GM19240 (cell line): ENCODE results near the gene OPCML.

Source experiments
- DNase-seq: peaks from one replicate; pipeline ENCODE4 v3.0.0; 2011; ENCODE audit warnings: low spot score; ENCODE audit not compliant: insufficient read length

Gene OPCML

GRCh38 chr11:133541021-133541719, 8.9 kb upstream of the OPCML start:
- DNase-seq, result no peak

- DNase-seq, result no peak
These were observed 3.9 kb upstream of the OPCML start for GRCh38 chr11:133536198-133536597.

DNA sequence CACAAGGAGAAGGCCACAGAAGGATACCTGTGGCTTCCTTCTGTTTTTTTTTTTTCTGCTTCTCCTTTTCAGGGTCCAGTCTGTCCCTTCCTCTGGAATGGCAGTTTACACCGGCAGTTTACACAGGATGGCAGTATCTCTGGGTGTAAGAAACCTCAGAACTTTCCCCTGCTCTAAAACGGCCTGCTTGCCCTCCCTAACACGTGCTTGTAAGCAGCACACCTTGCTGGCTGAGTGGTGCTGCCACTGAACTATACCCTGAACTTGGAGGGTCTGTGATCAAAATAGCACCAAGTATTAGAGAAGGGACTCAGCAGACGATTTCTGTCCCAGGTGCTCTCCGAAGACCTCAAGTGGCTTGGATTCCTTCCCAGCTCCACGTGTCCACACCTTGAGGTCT, 904 bp upstream of the OPCML start:
- no peak for DNase-seq

DNA sequence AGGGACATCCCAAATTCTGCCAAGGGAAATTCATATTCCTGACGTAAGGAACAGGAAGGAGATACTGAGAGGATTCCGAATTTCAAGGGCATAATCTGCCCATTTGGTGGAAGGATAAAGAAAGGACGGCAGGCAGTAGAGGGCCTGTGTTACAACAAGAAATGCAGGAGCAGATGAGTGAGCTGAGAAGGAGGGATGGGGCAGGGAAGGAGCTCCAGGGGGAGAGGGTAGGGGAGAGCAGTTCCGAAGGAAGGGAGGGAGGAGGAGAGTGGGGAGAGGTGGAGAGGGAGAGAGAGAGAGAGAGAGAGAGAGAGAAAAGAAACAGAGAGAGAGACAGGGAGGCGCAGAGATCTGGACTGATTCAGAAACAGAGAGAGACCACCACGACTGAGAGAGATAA, 843 bp downstream of the OPCML start:
- no peak for DNase-seq

- no peak for DNase-seq
These were observed 1.8 kb downstream of the OPCML start for GRCh38 chr11:133530501-133530835.

- no peak for DNase-seq
These were observed 2.3 kb downstream of the OPCML start for GRCh38 chr11:133529807-133530500.

GRCh38 chr11:133526790-133527189, 5.5 kb downstream of the OPCML start:
- no peak for DNase-seq

DNA sequence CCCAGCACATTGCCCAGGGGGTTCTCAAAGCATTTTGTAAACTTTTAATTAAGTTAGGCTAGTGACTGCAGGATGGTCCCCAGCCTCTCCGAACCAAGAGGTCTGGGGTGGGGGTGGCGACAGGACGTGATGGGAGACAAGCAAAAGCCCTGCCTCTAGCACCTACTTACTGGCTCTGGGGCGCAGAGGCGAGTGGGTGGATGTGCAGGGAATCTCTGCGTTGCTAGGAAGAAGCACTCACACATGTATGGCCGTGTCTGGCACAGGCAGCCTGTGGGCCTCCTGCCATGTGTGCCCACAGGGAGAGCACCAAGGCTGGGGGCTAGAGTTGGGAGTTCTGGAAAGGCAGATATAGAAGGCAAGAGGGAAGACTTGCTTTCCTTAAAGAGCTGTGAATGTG, 6.3 kb downstream of the OPCML start:
- no peak for DNase-seq

- DNase-seq, result no peak
These were observed 7.8 kb downstream of the OPCML start for GRCh38 chr11:133524488-133524887.

DNA sequence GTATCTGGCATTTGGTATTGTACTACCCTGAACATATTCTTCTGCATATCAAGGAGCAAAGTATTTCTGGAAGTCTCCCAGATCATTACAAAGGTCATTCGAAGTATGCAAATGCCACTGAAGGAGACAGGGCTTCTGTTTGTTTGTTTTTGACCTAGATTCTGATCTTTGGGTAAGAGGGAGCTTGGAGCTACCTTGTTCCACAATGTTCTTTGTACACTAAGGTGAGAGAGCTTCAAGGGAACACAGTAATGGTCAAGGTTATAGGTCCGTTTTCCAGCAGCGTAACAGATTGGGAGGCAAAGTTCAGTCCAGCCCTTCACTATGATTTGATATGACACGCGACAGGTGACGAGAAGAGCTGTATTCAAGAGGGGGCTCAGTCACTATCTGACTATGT, 10.0 kb downstream of the OPCML start:
- no peak for DNase-seq

- DNase-seq, result no peak
These were observed 10.8 kb downstream of the OPCML start for GRCh38 chr11:133521502-133521901.

GRCh38 chr11:133520707-133521106, 11.6 kb downstream of the OPCML start:
- no peak for DNase-seq

DNA sequence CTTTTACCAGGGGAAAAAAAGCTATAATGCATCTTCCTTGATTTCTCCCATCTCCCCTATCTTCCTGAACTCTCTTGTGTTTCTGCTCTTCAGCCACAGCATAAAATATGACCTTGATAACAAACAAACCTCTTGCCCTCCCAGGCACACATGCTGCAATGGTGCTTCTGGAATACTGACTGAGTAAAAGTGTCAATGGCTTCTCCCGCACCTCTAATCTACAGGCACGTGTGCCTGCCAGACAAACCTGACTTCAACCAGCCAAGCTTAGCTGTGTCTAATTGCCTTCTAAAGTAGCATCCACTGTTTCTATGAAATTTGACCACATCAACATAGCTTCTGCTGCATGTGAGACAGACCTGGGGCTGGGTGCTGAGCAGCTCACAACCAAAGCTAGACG, 12.7 kb downstream of the OPCML start:
- DNase-seq, result no peak

- no peak for DNase-seq
These were observed 13.5 kb downstream of the OPCML start for GRCh38 chr11:133518702-133519264.

DNA sequence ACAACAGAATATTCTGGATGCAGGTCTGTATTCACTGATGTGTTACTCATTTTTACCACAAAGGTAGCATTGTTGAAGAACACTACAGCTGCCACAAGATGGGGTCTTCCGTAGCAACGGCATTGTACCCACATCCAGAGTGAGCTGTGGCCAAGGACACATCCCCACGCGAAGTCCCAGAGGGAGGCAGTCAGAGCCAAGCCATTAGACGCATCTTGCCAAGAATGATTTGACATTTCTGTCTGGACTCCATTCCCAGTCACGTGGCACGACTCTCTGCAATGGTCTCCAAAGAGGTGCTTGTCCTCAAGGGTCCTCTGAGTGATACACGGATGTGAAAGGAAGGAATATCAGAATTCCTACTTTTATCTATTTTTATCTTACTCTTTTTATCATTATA, 15.5 kb downstream of the OPCML start:
- DNase-seq, result no peak

DNA sequence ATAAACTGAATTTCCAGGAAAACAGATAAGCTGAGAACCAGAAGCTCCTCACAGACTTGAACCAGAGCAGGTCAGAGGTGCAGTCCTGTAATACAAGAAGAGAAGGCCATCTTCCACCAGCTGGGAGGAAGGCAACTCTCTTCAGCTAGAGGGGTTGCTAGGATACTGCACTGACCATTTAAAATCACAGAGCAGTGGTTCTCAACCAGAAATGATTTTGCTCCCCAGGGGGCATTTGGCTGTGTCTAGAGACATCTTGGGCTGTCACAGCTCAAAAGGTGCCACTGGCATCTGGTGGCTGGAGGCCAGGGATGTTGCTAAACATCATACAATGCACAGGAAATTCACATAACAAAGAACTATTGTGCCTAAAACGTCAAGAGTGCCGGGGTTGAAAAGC, 17.2 kb downstream of the OPCML start:
- no peak for DNase-seq

- DNase-seq, result no peak
These were observed 22.2 kb downstream of the OPCML start for GRCh38 chr11:133509924-133510697.

DNA sequence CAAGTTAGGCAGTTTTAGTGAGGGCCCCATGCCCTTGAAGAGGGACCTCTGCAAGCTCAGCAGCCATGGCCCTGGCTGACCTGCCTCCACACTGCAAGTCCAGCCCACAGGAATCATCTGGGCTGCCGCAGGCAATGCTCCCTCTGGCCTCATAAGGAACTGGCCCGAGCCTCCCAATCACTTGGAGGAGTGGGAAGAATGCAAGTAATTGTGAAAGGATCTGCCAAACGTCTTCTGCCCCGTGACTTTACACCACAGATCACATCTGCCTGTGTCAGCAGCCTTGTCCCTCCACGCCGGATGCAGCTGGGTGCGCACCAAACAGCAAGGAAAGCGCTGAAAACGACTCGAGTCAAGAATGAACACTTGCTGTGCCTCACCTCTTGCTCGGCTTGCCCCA, 23.8 kb downstream of the OPCML start:
- no peak for DNase-seq

GRCh38 chr11:133507185-133507584, 25.1 kb downstream of the OPCML start:
- DNase-seq, result no peak

GRCh38 chr11:133506551-133507094, 25.7 kb downstream of the OPCML start:
- DNase-seq, result no peak

- DNase-seq, result no peak
These were observed 26.3 kb downstream of the OPCML start for GRCh38 chr11:133506023-133506422.

DNA sequence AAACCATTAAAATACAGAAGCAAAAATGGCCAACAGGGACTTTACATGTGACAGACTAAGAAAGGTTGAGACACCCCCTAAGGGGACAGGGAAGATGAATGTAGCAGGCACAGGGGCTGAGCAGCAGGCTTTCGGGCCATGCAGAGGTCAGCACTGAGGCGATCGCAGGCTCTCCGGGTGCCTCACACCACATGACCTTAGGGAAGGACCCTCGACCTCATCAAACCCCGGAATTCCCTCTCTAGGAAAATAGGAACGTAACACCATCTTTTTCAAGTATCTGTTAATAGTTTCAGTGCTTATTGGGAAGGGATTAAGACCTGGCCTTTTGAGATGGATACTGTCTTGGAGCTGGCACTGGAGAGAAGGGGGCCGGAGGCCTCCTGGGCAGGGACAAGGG, 27.4 kb downstream of the OPCML start:
- no peak for DNase-seq
